Ovary (tissue), 3 donors: ENCODE measurements around the gene UBE2C.

ENCODE experiments used
- CTCF ChIP-seq, 3 donors: fragments of 450-650 bp in 2 of 3; fragments of 200-600 bp in 1 of 3; IDR thresholded peaks; one replicate each; pipeline versions ENCODE4 v1.5.1 to v1.8.0; 2016 to 2022; ENCODE audit warnings: antibody characterized with exemption in 3 of 3, mild to moderate bottlenecking in 1 of 3
- EP300 ChIP-seq: sonication (generic); formaldehyde crosslinking; IDR thresholded peaks from one replicate; pipeline ENCODE4 v1.6.1; 2017; ENCODE audit warnings: antibody characterized with exemption
- POLR2A ChIP-seq: fragments of 450-650 bp; IDR thresholded peaks from one replicate; pipeline ENCODE4 v1.6.1; 2017; ENCODE audit warnings: antibody characterized with exemption, mild to moderate bottlenecking, moderate library complexity
- donor health status: DM: no; HTN: no; CAD: no.

GRCh38 chr20:45768479-45768878, 44.0 kb upstream of the UBE2C start:
- TF ChIP-seq CTCF (IDR thresholded peaks at IDR 0.05) (no peak), EP300 (no peak), POLR2A (no peak)
